OCI-LY7 (cell line): ENCODE results near the gene TCTA. TPM values are rescaled to one million over a fixed set of nuclear protein-coding genes. Genes with fewer than 3 reads are reported as not detected.

Source experiments
- BruUV-seq: library from RNA; stranded (reverse); fragments of 400-500 nt; replicated peaks from 2 replicates; lab custom pipeline; 2021; lab: Mats Ljungman, UMichigan
- CTCF ChIA-PET: fragments of 300-600 bp; sonication (Branson Sonifier 250); formaldehyde crosslinking; loops from one replicate; lab custom pipeline; 2022; ENCODE audit warnings: antibody characterized with exemption; ENCODE audit not compliant: unreplicated experiment; lab: Charles Lee
- POLR2A ChIA-PET: fragments of 300-600 bp; sonication (Branson Sonifier 250); formaldehyde crosslinking; loops from one replicate; lab custom pipeline; 2022; ENCODE audit warnings: antibody characterized with exemption; lab: Charles Lee
- DNase-seq: peaks from one replicate; pipeline ENCODE4 v3.0.0-alpha.2; 2015; ENCODE audit warnings: low spot score
- H2AFZ ChIP-seq: fragments of 200-600 bp; sonication (generic), shearing (Covaris generic); 2 replicates; pipeline ENCODE4 v1.6.1; 2014; ENCODE audit warnings: mild to moderate bottlenecking, antibody characterized with exemption, low read length, moderate library complexity
- H3K27ac ChIP-seq: fragments of 200-600 bp; sonication (generic); 2 replicates; pipeline ENCODE4 v1.5.1; 2014; ENCODE audit warnings: mixed run types, low read depth, mild to moderate bottlenecking, moderate library complexity, low read length, inconsistent platforms; ENCODE audit not compliant: poor library complexity, severe bottlenecking
- H3K36me3 ChIP-seq: fragments of 200-600 bp; sonication (generic); 2 replicates; pipeline ENCODE4 v1.6.1; 2014; ENCODE audit warnings: mild to moderate bottlenecking, antibody characterized with exemption, low read length, moderate library complexity, mixed read lengths; ENCODE audit not compliant: insufficient read depth
- H3K4me1 ChIP-seq: fragments of 200-600 bp; sonication (generic); 2 replicates; pipeline ENCODE4 v1.5.1; 2014; ENCODE audit warnings: mild to moderate bottlenecking, low read length; ENCODE audit not compliant: insufficient read depth, poor library complexity, severe bottlenecking
- H3K4me2 ChIP-seq: fragments of 200-600 bp; sonication (generic); 2 replicates; pipeline ENCODE4 v1.6.1; 2014; ENCODE audit warnings: mild to moderate bottlenecking, low read length
- H3K4me3 ChIP-seq: fragments of 200-600 bp; sonication (generic); 2 replicates; pipeline ENCODE4 v1.5.1; 2014; ENCODE audit warnings: mild to moderate bottlenecking, low read depth, low read length; ENCODE audit not compliant: poor library complexity, severe bottlenecking
- H3K79me2 ChIP-seq: fragments of 200-600 bp; sonication (generic); 2 replicates; pipeline ENCODE4 v1.6.1; 2016; ENCODE audit warnings: low read depth, mild to moderate bottlenecking, low read length, moderate library complexity, mixed read lengths; ENCODE audit not compliant: insufficient read depth
- H3K9me2 ChIP-seq: fragments of 200-600 bp; sonication (generic); 2 replicates; pipeline ENCODE4 v1.6.1; 2016; ENCODE audit warnings: mild to moderate bottlenecking, low read length, mixed read lengths; ENCODE audit not compliant: insufficient read depth
- H3K9me3 ChIP-seq: fragments of 200-600 bp; sonication (generic); 2 replicates; pipeline ENCODE4 v1.6.1; 2014; ENCODE audit warnings: mild to moderate bottlenecking, mixed run types, low read length, mixed read lengths
- H4K20me1 ChIP-seq: fragments of 200-600 bp; sonication (generic); 2 replicates; pipeline ENCODE4 v1.6.1; 2014; ENCODE audit warnings: mild to moderate bottlenecking, antibody characterized with exemption, low read length, moderate library complexity, mixed read lengths; ENCODE audit not compliant: insufficient read depth
- CTCF ChIP-seq: fragments of 200-600 bp; sonication (generic); conservative IDR thresholded peaks from 2 replicates; pipeline ENCODE4 v1.5.1; 2014; ENCODE audit warnings: mild to moderate bottlenecking, antibody characterized with exemption, low read length, moderate library complexity, mixed read lengths
- EZH2phosphoT487 ChIP-seq: fragments of 200-600 bp; sonication (generic); IDR thresholded peaks from 2 replicates; pipeline ENCODE4 v1.6.1; 2018; ENCODE audit warnings: low read depth, borderline replicate concordance, mild to moderate bottlenecking, mixed run types, antibody characterized with exemption, low read length, moderate library complexity, mixed read lengths
- intact Hi-C: fragments of 100-400 bp; cut with micrococcal nuclease; formaldehyde crosslinking; loops from one replicate; pipeline ENCODE4 v1.10.0; 2022; ENCODE audit not compliant: unreplicated experiment
- total RNA-seq, 2 experiments: library from RNA; depleted of rRNA in 1 of 2; stranded (reverse); fragments of >200 nt in 1 of 2; shearing (Covaris generic) in 1 of 2; gene quantifications; 2 replicates each; pipeline ENCODE4 v1.2.3, GENCODE V29; 2014 to 2022

Gene TCTA
- total RNA-seq, 2 experiments from 2014 or later = 17.9 to 37.7 TPM

- no TSS peak for BruUV-seq
- POLR2A ChIA-PET = interaction anchor here (0.6 to 2.0 kb wide), 4 partner anchors 11 to 74 kb away, joined by 3 to 11 read pairs (median 6); partner anchors contain the start of genes NICN1 and USP4
- Histone ChIP-seq H3K4me1 (peaks cover 49% of the 10 kb centered on the region), H2AFZ (no peak overlapping the region), H3K9me2 (no peaks in the 10 kb centered on the region), H3K27ac (peak overlapping the region; percentile 12), H3K4me3 (no peak overlapping the region), H3K36me3 (peaks cover 36% of the 10 kb centered on the region), H3K4me2 (0 out of 2 replicates have a peak overlapping the region, but pooled peaks have one; percentile 3), H3K79me2 (peaks cover 36% of the 10 kb centered on the region), H3K9me3 (no peaks in the 10 kb centered on the region), H4K20me1 (peaks cover 15% of the 10 kb centered on the region)
- no peak for TF ChIP-seq CTCF
- no peak for DNase-seq
- CTCF ChIA-PET = interaction anchor here (1.1 kb wide), 1 partner anchor 75 kb away, joined by 3 read pairs; the partner anchor contains the start of gene USP4
- intact Hi-C loops = loop anchor here (1.0 kb wide), 2 partner anchors 30 to 35 kb away; no protein-coding TSS in a partner anchor
Observed at GRCh38 chr3:49414753-49415152, 2.5 kb downstream of the TCTA start.

DNA sequence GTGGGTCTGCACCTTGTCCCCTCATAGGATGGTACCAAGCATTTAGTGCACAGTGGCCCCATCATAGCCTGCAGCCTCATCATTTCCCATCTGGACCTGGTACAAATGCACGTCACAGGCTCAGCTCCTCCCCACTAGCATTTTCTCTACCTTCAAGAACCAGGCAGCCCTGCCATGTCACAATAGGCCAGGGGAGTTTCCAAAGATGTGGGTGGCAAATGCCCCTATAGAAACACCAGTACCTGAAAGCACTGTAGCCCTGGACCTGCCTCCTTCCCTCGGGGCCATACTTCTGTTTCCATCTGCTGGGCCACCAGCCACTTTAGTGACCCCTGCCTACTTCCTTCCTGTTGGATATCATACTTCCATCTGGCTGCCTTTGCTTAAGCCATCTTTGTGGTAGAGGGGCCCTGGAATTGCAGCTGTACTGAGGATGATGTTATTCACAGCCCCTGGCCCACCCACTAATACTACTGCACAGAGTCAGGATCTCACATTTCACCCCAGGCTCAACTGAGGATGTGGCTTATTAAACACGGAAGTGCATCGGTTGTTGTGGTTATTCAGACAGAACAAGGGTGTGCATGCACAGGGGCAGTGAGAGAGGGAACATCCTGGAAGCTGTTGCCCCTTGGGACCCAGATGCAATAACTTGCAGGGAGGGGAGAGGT is 3.8 kb downstream of the TCTA start:
- Histone ChIP-seq H3K4me2 (peak overlapping the region; percentile 75), H3K4me3 (peak overlapping the region; percentile 39), H3K9me2 (no peaks in the 10 kb centered on the region), H3K79me2 (peaks cover 23% of the 10 kb centered on the region), H3K36me3 (peaks cover 23% of the 10 kb centered on the region), H4K20me1 (peaks cover 2% of the 10 kb centered on the region; the same call in 1 of the 2 replicates), H2AFZ (no peak overlapping the region; the same call in 1 of the 2 replicates), H3K27ac (peak overlapping the region; percentile 88), H3K9me3 (no peaks in the 10 kb centered on the region), H3K4me1 (peaks cover 43% of the 10 kb centered on the region)
- no TSS peak for BruUV-seq
- CTCF ChIA-PET = interaction anchor here (0.6 to 2.0 kb wide), 5 partner anchors 12 to 1228 kb away, joined by 4 to 13 read pairs (median 4); partner anchors contain the start of genes CDC25A and DAG1
- intact Hi-C loops = loop anchor here (1.0 kb wide), 3 partner anchors 13 to 33 kb away; partner anchors contain the start of gene NICN1
- POLR2A ChIA-PET = interaction anchor here (0.6 to 2.6 kb wide), 11 partner anchors 13 to 533 kb away, joined by 3 to 12 read pairs (median 3); partner anchors contain the start of gene NICN1
- TF ChIP-seq CTCF = no peak; the same call in 1 of the 2 replicates
- no peak for TF ChIP-seq EZH2phosphoT487
- DNase-seq = peak; percentile 89
